GM20000 (cell line): ENCODE measurements around the gene CCDC87.

ENCODE experiments used
- DNase-seq: peaks from one replicate; pipeline ENCODE4 v3.0.0; 2012; ENCODE audit warnings: low spot score
- CTCF ChIP-seq: IDR thresholded peaks from 2 replicates; pipeline ENCODE4 v1.5.1; 2012; ENCODE audit warnings: mild to moderate bottlenecking, control low read depth; ENCODE audit errors: extremely low read depth, missing control alignments

The CCDC87 gene

GRCh38 chr11:66569076-66569475 lies 23.8 kb downstream of the CCDC87 start:
- DNase-seq = no peak
- TF ChIP-seq CTCF = no peak

GRCh38 chr11:66568124-66568916 lies 24.5 kb downstream of the CCDC87 start, which contains the start of gene CTSF:
Gene CTSF, minus strand, starts transcription at chr11:66568606. Its CDS starts 120 bp downstream, at chr11:66568486.
- DNase-seq = peak; percentile 95
- no peak for TF ChIP-seq CTCF

GRCh38 chr11:66567787-66568123 lies 25.1 kb downstream of the CCDC87 start:
- no peak for TF ChIP-seq CTCF
- no peak for DNase-seq

GRCh38 chr11:66566221-66566620 lies 26.6 kb downstream of the CCDC87 start:
- no peak for TF ChIP-seq CTCF
- no peak for DNase-seq

GRCh38 chr11:66564984-66565383 lies 27.9 kb downstream of the CCDC87 start:
- no peak for DNase-seq
- TF ChIP-seq CTCF = no peak

GRCh38 chr11:66564538-66564937 lies 28.3 kb downstream of the CCDC87 start:
- no peak for TF ChIP-seq CTCF
- no peak for DNase-seq

- no peak for TF ChIP-seq CTCF
- no peak for DNase-seq
Measured at GRCh38 chr11:66563832-66564231, 29.0 kb downstream of the CCDC87 start.
